Neural cell (in vitro differentiated cells): ENCODE results near the gene MCM3AP.

Experiments used
- CTCF ChIP-seq: fragments of 450-650 bp; IDR thresholded peaks from 2 replicates; pipeline ENCODE4 v1.5.1; 2014; ENCODE audit warnings: antibody characterized with exemption, mild to moderate bottlenecking, moderate library complexity; ENCODE audit not compliant: poor library complexity, severe bottlenecking
- EP300 ChIP-seq: fragments of 450-650 bp; conservative IDR thresholded peaks from 2 replicates; pipeline ENCODE4 v1.6.1; 2014; ENCODE audit warnings: antibody characterized with exemption, mild to moderate bottlenecking, moderate library complexity; ENCODE audit not compliant: poor library complexity, severe bottlenecking
- EZH2 ChIP-seq: fragments of 200-600, 300-800 bp; shearing (Covaris generic), sonication (generic); IDR thresholded peaks from 2 replicates; pipeline ENCODE4 v1.6.1; 2014; ENCODE audit warnings: antibody characterized with exemption, low read length, borderline replicate concordance, mild to moderate bottlenecking; ENCODE audit not compliant: insufficient read depth, poor library complexity, severe bottlenecking
- POLR2AphosphoS5 ChIP-seq: IDR thresholded peaks from 2 replicates; pipeline ENCODE4 v1.6.1; 2012
- RAD21 ChIP-seq: fragments of 450-650 bp; conservative IDR thresholded peaks from 2 replicates; pipeline ENCODE4 v1.6.1; 2014; ENCODE audit warnings: antibody characterized with exemption, mild to moderate bottlenecking, moderate library complexity
- REST ChIP-seq: IDR thresholded peaks from 2 replicates; pipeline ENCODE4 v1.6.1; 2012; ENCODE audit warnings: borderline replicate concordance
- SMC3 ChIP-seq: fragments of 450-650 bp; conservative IDR thresholded peaks from 2 replicates; pipeline ENCODE4 v1.6.1; 2014; ENCODE audit warnings: antibody characterized with exemption, mild to moderate bottlenecking, moderate library complexity; ENCODE audit not compliant: poor library complexity
- TAF1 ChIP-seq: IDR thresholded peaks from 2 replicates; pipeline ENCODE4 v1.6.1; 2012; ENCODE audit warnings: low read depth

DNA sequence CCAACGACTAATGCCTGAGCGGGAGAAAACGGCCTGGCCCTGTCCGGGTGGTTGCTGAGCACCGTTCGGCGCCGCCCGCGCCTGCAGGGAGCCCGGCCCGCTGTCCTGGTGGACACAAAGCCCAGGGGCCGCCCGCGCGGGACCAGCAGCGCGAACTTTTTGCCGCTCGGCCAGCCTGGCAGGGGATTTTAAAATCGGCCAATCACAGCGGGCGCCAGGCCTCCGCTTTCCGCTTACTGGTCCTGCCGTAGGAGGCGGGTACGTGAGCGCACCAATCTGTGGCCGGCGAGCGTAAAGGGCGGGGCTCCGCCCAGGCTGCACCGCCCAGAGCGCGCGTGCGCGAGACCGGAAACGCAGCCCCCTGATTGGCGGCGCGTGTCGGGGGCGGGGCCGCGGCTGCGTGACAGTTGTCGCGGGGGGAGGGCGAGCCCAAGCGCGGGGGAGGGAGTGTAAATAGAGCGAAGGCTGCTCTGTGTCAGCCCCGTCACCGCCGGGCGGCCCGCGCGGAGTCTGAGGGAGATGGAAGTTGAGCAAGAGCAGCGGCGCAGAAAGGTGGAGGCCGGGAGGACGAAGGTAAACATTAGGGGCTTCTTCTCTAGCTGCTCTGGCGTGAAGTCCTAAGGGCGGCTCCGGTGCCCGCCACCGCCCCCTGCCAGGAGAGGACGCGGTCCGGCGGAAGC, 38.4 kb upstream of the MCM3AP start, which contains the start of the genes C21orf58 and PCNT:
- TF ChIP-seq CTCF, result no peak
- no peak for TF ChIP-seq EZH2
- no peak for TF ChIP-seq EP300
- peak; percentile 39 for TF ChIP-seq POLR2AphosphoS5
- no peak for TF ChIP-seq TAF1
- TF ChIP-seq SMC3, result no peak
- no peak for TF ChIP-seq RAD21
- peak; percentile 73 for TF ChIP-seq REST
